Right ventricle myocardium superior (tissue), 1 donor: ENCODE measurements around the gene WDR20. TPM values are rescaled to one million over a fixed set of nuclear protein-coding genes. Genes with fewer than 3 reads are reported as not detected.
"Not testable (repeated sequence)": the region's sequence is repeated elsewhere in the genome, so short reads cannot be mapped to it uniquely, and the experiment has no call there.

Experiments used
- ATAC-seq: fragments of 200-7000 bp; cut with Tn5 transposase; one replicate; pipeline ENCODE4 v1.9.1; 2020; ENCODE audit warnings: mild to moderate bottlenecking; ENCODE audit not compliant: poor library complexity
- DNase-seq: peaks from one replicate; pipeline ENCODE4 v3.0.0-alpha.2; 2020
- intact Hi-C: fragments of 100-400 bp; cut with DNase I; formaldehyde crosslinking; loops from one replicate; pipeline ENCODE4 v1.11.2; 2022
- total RNA-seq: library from RNA; stranded (reverse); fragmentation: NEBNext Ultra II Directional; extraction: Animal tissue kit (Norgen Biotek cat#: 25700); gene quantifications from one replicate; pipeline ENCODE4 v1.2.1, GENCODE V29; 2021
- donor health status: DM: no; HTN: yes; CAD: no; lungs with severe emphysema.

Gene WDR20
- total RNA-seq, 1 donor from 2014 or later: 19.2 TPM

DNA sequence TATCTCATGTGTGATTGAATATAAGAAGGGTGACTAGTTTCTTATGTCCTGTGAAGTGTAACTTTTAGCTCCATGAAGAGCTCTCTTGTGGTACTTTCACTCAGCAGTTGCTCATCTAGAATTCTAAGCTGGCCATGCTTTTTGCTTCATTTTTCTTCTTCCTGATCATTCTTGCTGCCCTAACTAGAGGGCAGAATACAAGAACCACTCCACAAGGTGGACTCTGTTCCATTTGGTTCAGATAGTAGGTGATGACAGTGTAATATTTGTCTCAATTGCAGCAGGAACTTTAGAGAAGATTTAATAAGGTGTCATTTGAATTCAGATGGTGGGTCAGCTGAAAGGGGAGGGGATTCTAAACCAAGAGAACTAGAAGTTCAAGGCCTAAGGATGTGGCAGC, 17.6 kb downstream of the WDR20 start:
- intact Hi-C loops: loop anchor here (10.0 kb wide), 1 partner anchor 47 kb away; no protein-coding TSS in a partner anchor
- DNase-seq (no peak), ATAC-seq (no peak)

DNA sequence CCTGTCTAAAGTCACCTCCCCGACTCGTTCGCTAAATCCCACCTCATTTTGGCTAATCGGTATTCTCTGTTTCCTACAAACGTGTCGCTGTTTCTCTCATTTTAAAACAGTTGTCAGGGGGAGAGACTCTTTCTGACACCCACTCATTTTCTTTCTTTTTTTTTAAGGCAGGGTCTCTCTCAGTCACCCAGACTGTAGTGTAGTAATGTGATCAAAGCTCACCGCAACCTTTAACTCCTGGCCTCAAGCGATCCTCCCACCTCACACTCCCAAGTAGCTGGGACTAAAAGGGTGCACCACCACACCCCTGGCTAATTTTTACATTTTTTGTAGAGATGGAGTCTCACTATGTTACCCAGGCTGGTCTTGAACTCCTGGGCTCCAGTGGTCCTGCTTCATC, 19.1 kb downstream of the WDR20 start:
- intact Hi-C loops: loop anchor here (10.0 kb wide), 1 partner anchor 46 kb away; no protein-coding TSS in a partner anchor
- DNase-seq (no peak), ATAC-seq (no peak)

DNA sequence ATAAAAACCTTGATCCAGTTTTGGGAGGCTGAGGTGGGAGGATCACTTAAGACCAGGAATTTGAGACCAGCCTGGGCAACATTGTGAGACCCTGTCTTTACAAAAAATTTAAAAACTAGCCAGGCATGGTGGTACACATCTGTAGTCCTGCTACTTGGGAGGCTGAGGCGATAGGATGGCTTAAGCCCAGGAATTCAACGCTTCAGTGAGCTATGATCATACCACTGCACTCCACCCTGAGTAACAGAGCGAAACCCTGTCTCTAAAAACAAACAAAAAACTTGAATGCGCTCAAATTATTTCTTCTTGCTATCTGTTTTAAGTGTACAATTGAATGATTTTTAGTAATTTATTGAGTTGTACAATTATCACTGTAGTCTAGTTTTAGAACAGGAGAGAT, 20.1 kb downstream of the WDR20 start:
- no peak for DNase-seq
- intact Hi-C loops: loop anchor here (10.0 kb wide), 1 partner anchor 45 kb away; no protein-coding TSS in a partner anchor
- no peak for ATAC-seq

DNA sequence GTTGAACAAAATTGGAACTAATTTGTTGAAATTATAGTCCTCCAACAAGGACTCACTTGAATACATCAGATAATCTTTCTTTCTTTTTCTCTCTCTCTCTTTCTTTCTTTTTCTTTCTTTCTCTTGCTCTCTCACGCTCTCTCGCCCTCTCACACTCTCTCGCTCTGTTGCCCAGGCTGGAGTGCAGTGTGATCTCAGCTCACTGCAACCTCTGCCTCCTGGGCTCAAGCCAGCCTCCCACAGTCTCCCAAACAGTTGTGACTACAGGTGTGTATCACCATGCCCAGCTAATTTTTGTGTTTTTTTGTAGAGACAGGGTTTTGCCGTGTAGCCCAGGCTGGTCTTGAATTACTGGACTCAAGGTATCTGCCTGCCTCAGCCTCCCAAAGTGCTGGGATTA, 22.8 kb downstream of the WDR20 start:
- DNase-seq: no peak
- intact Hi-C loops: no loop called here
- ATAC-seq: no peak

DNA sequence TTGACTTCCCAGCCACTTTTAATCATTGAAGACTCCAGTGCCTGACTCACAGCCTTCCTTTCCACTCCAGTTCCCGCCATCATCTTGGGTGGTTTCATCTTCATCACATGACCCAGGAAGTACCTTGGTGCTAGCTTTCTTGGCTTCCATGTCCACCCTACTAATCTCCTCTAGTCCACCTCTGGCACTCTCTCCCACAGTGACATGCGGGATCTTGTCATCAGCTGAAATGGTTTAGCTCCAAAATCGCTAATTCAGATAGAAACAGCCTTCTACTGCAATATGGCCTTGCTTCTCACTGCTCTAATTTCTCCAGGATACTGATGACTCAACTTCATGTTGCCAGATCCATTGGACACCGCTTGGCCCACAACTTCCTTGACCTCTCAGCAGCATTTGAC, 24.5 kb downstream of the WDR20 start:
- intact Hi-C loops: no loop called here
- ATAC-seq: peak; percentile 47
- no peak for DNase-seq

DNA sequence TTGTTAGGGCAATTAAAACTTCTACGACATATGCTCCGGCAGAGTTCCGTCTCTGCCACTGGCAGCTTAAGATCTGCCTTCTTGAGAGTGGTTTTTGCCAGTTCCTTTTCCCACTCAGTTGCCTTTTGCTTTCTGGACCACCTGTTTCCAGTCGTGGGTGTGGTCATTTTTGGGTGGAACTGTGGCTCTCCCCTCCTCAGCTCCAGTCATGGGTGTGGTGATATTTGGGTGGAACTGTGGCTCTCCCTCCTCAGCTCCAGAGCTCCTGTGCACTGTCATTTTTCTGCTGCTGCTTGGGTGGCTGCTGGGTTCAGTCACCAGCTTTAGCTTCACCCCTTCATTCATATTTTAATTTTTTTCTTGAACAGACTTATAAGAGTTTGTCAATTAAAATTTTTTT, 25.3 kb downstream of the WDR20 start:
- DNase-seq (no peak), ATAC-seq (no peak)
- intact Hi-C loops: no loop called here

DNA sequence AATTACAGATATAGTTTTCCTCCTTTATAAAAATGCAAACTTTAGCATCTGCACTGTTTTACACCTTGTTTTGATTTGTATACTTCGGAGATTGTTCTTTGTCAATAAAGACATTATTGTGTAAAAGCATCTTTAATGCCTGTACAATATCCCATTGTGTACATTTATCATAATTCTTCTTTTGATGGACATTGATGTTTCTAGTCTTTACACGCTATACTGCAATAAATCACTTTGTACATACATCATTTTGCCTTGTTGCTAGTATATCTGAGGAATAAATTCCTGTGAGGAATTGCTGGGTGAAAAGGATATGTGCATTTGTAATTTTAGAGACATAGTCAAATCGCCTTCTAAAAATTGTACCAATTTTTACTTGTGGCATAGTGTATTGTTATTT, 30.4 kb downstream of the WDR20 start:
- ATAC-seq (no peak), DNase-seq (no peak)
- intact Hi-C loops: no loop called here

DNA sequence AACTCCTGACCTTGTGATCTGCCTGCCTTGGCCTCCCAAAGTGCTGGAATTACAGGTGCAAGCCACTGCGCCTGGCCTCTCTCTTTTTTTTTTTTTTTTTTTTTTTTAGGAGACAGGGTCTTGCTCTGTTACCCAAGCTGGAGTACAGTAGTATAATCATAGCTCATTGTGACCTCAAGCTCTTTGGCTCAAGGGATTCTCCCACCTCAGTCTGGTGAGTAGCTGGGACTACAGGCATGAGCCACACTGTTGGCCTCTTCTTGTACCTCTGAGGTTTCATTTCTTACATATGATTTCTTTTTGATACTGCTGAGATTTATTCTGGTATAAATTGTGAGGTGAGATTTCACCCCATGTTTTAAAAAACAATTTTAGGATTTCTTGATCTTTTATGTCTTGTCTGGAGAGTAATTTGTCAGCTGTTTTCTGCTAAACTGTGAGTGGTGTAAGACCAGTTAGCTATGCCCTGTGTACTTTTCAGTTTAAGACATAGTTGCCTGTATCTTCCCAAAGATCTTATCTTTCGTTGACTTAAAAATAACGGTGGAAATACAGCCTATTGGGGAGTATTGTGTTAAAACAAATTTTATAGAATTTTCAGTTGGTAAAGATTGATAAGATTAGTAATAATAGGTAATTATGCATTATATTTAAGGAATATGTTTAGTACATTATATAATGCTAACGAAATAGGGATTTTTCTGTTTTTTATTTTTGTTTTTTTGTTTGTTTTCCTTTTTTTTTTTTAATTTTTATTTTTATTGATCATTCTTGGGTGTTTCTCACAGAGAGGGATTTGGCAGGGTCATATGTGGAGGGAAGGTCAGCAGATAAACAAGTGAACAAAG, 31.7 kb downstream of the WDR20 start:
- peak; percentile 63 for ATAC-seq

GRCh38 chr14:102172021-102172272, 32.2 kb downstream of the WDR20 start:
- intact Hi-C loops, DNase-seq: not testable (repeated sequence)
- ATAC-seq: peak; percentile 26

More for the DNA sequence above, 31.7 kb downstream of the WDR20 start:
- DNase-seq: no peak
- intact Hi-C loops: no loop called here

GRCh38 chr14:102172721-102173120, 33.0 kb downstream of the WDR20 start:
- intact Hi-C loops, DNase-seq, ATAC-seq: not testable (repeated sequence)

GRCh38 chr14:102177161-102177560, 37.5 kb downstream of the WDR20 start:
- ATAC-seq (no peak), DNase-seq (no peak)
- intact Hi-C loops: no loop called here

- ATAC-seq (no peak), DNase-seq (no peak)
- intact Hi-C loops: no loop called here
Observed at GRCh38 chr14:102178806-102179205, 39.1 kb downstream of the WDR20 start.

GRCh38 chr14:102180248-102180998, 40.7 kb downstream of the WDR20 start:
- DNase-seq: no peak
- ATAC-seq: no peak
- intact Hi-C loops: no loop called here

- DNase-seq (no peak), ATAC-seq (no peak)
- intact Hi-C loops: no loop called here
Observed at GRCh38 chr14:102181187-102181586, 41.5 kb downstream of the WDR20 start.

GRCh38 chr14:102182190-102182589, 42.5 kb downstream of the WDR20 start:
- ATAC-seq (peak; percentile 44), DNase-seq (no peak)
- intact Hi-C loops: no loop called here

DNA sequence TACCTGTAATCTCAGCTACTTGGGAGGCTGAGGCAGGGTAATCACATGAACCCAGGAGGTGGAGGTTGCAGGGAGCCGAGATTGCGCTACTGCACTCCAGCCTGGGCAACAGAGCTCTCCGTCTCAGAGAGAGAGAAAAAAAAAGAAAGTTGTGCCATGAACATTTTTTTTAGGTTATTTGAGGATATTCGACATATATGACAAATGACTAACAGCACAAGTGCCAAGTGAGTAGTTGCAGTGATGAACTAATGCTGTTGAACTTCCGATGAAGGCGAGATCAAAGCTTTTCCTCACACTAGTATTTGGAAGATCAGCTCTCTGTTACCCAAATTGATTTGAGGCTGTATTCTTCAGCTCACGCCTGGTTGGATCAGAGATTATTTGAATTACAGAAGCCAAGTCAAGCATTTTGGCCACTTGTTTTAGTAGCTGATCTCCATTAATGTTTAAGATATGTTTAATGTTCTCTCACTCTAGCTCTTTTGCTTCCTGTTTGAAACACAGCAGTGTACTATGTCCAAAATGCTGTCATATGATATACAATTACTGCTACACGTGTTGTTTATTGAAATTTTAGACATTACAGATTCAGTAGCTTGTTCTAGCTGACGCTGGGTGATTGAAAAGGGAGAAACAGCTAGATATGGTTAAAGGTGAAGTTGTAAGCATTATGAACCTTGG, 43.4 kb downstream of the WDR20 start:
- DNase-seq: no peak
- ATAC-seq: no peak
- intact Hi-C loops: no loop called here

- ATAC-seq (no peak), DNase-seq (no peak)
- intact Hi-C loops: no loop called here
Observed at GRCh38 chr14:102183886-102184285, 44.2 kb downstream of the WDR20 start.

GRCh38 chr14:102184316-102185035, 44.8 kb downstream of the WDR20 start:
- ATAC-seq (no peak), DNase-seq (no peak)
- intact Hi-C loops: no loop called here

DNA sequence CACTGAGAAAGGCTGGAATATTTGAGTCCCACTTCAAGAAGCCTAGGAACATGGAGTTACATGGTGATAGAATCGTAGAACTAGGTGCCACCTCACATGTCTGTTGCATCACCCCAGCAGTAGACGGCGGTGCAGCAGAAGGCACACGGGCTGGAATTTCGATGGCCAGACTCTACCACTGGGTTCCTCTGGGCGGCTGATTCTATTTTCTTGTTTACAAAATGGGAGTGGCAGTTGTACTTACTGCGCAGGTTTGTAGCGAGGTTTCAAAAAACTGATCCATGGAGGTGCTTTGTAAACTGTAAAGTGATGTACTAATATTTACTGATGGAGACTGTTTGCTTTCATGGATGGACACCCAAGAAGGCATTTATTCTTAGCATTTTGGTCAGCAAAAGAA, 45.7 kb downstream of the WDR20 start:
- no peak for DNase-seq
- no peak for ATAC-seq
- intact Hi-C loops: no loop called here
